GM19193 (cell line): ENCODE results near the gene GMDS.

Experiments
- POLR2A ChIP-seq: IDR thresholded peaks from 4 replicates; pipeline ENCODE4 v1.6.1; 2011; ENCODE audit not compliant: insufficient read depth, insufficient read length; ENCODE audit errors: extremely low read depth

GMDS gene

GRCh38 chr6:1812034-1812433, 433.4 kb downstream of the GMDS start:
- no peak for TF ChIP-seq POLR2A

GRCh38 chr6:1810880-1811279, 434.5 kb downstream of the GMDS start:
- no peak for TF ChIP-seq POLR2A

- no peak for TF ChIP-seq POLR2A
These were observed 436.0 kb downstream of the GMDS start for GRCh38 chr6:1809291-1809988.

- TF ChIP-seq POLR2A: no peak
These were observed 438.5 kb downstream of the GMDS start for GRCh38 chr6:1806935-1807334.

GRCh38 chr6:1802491-1803395, 442.7 kb downstream of the GMDS start:
- TF ChIP-seq POLR2A: no peak

GRCh38 chr6:1801401-1801800, 444.0 kb downstream of the GMDS start:
- TF ChIP-seq POLR2A: no peak

GRCh38 chr6:1800845-1801244, 444.6 kb downstream of the GMDS start:
- TF ChIP-seq POLR2A: no peak

- no peak for TF ChIP-seq POLR2A
These were observed 446.5 kb downstream of the GMDS start for GRCh38 chr6:1798965-1799325.

GRCh38 chr6:1798303-1798964, 447.0 kb downstream of the GMDS start:
- TF ChIP-seq POLR2A: no peak

- no peak for TF ChIP-seq POLR2A
These were observed 447.6 kb downstream of the GMDS start for GRCh38 chr6:1797801-1798200.

- no peak for TF ChIP-seq POLR2A
These were observed 448.5 kb downstream of the GMDS start for GRCh38 chr6:1796706-1797529.

GRCh38 chr6:1795910-1796309, 449.5 kb downstream of the GMDS start:
- TF ChIP-seq POLR2A: no peak

- TF ChIP-seq POLR2A: no peak
These were observed 452.4 kb downstream of the GMDS start for GRCh38 chr6:1792989-1793388.

- TF ChIP-seq POLR2A: no peak
These were observed 454.7 kb downstream of the GMDS start for GRCh38 chr6:1790684-1791083.

GRCh38 chr6:1789092-1789491, 456.3 kb downstream of the GMDS start:
- TF ChIP-seq POLR2A: no peak

- TF ChIP-seq POLR2A: no peak
These were observed 457.5 kb downstream of the GMDS start for GRCh38 chr6:1787894-1788293.
